ENCODE data around the gene SPATA33.

DNA sequence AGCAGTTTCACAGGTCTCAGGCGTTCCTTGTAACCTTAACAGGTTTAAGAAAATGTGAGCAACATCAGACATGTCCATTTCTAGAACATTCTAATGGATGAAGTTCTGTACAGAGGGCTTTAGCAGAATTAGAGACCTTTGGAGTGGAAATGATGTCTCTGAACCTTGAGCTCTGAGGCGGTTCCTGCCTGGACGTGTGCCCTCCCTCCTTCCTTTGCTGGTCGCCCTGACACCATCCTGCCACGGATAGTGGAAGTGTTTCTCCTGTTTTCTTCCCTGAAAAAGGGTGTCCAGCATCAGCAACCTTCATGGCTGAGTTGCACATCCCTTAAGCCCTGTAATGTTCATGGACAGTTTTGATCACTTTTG is 11.1 kb downstream of the SPATA33 start:
- TF ChIP-seq, protein P1, sequence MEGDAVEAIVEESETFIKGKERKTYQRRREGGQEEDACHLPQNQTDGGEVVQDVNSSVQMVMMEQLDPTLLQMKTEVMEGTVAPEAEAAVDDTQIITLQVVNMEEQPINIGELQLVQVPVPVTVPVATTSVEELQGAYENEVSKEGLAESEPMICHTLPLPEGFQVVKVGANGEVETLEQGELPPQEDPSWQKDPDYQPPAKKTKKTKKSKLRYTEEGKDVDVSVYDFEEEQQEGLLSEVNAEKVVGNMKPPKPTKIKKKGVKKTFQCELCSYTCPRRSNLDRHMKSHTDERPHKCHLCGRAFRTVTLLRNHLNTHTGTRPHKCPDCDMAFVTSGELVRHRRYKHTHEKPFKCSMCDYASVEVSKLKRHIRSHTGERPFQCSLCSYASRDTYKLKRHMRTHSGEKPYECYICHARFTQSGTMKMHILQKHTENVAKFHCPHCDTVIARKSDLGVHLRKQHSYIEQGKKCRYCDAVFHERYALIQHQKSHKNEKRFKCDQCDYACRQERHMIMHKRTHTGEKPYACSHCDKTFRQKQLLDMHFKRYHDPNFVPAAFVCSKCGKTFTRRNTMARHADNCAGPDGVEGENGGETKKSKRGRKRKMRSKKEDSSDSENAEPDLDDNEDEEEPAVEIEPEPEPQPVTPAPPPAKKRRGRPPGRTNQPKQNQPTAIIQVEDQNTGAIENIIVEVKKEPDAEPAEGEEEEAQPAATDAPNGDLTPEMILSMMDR (IDR thresholded peaks at IDR 0.05): no peak
- TF ChIP-seq ZFX (IDR thresholded peaks at IDR 0.05; ENCODE audit: borderline replicate concordance): no peak

Measured in 22Rv1 (cell line).